Activated CD4-positive, alpha-beta T cell treated with anti-CD3 and anti-CD28 coated beads, Interleukin-2, amount 50 U/mL, for 4 hours (primary cell): ENCODE measurements around the gene DMPK.
"Not testable (repeated sequence)": the region's sequence is repeated elsewhere in the genome, so short reads cannot be mapped to it uniquely, and the experiment has no call there.

Experiments used
- DNase-seq, 2 experiments: peaks; one replicate each; pipeline ENCODE4 v3.0.0-alpha.2; 2020

Gene DMPK

DNA sequence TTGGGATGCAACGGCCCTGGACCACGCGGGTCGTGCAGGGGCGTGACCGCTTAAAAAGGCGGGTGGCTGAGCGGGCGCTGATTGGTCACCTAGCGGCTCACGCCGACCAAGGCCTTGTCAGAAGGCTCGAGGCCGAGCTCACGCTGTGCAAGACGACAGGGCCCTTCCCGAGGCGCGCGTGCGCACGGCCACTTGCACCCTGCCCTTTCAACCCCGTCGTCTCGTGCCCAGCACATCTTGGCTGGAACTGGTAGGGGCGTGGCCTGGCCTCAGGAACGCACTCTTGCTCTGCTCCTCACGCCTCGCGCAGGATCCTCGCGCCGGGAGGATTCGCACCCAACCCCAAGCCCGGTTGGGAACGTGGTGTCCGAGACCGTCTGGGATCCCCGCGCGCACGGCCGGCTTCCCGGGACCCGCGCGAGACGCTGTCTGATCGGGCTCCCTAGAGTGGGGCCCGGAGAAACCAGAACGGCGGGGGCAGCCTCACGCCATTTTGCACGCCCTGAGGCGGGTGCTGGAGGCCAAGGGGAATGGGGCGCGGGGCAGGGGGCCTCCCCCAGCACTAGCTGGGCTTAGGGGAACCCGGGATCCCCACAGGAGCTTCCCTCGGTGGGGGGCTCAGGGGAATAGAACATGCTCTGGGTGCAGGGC is 49.0 kb downstream of the DMPK start, which contains the start of gene MEIOSIN:
Gene MEIOSIN (plus strand): TSS at position 280 of the 651 bp plus-strand sequence. CDS start 1,938 bp downstream, outside the sequence.
- no peak for DNase-seq

DNA sequence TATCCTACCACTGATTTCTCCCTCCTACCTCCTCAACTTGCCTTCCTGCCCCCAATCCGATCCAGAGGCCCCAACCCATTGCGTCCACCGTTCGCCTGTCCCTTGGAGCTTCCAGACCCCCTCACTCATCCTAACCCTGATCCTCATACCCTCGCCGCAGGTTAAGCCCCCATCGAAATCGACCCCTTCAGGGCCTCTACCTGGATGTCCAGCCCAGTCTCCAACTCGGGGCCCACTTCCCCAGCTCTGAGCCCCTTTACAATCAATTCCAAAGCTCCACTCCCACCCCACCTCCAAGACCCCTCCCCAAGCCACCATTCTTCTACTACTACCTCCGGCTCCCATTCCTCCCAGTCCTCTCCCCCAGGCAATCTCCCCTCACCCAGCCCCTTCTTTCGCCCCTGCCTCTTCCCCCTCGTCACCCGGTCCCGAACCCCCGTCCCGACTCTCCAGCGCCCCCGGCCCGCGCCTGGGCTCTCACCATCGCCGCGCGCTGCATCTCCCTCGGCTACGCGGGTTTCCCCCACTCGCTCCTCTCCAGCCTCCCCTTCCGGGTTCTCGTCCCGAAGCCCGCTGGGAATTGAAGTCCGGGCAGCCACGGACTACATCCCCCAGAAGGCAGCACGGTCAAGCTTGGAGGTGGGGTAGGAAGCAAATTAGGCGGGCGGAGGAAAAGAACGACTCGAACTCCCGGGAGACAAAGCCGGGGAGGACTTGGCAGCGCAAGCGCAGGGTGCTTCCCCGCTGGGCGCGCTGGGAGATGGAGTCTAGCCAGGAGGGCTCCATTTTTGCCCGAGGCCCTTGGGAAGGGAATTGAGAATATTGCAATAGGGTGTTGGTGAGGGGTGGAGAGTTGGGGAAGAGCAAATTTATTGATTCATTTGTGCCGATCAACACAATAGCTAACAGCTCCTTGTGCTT is 51.7 kb downstream of the DMPK start, which contains the start of gene FBXO46:
Gene FBXO46 (minus strand): TSS at position 529 of the 921 bp plus-strand sequence. CDS start 17,401 bp downstream, outside the sequence.
- DNase-seq, result peak; percentile 92 to 94

DNA sequence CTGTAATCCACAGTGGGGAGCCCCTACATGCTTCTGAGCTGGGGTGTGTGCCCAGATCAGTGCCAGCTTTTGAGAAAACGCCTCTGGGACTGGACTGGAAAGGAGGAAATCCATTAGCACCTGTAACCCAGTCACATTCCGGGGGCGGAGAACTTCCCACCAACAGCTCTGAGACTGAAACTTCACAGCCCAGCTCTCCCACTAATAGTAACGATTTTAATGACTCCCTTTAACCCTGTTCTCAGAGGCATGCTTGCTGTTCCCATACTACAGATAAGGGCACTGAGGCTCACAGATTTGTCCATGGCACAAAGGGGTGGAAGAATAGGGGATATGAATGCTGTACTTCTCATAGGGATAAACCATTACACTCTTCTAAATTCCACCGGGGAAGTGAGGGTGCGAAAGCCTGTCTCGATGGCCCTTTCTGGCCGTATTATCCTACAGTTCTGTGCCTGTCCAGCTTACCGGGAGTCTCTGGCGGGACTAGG is 52.4 kb downstream of the DMPK start:
- no peak for DNase-seq

GRCh38 chr19:45728683-45729082 is 53.6 kb downstream of the DMPK start:
- not testable (repeated sequence) for DNase-seq

DNA sequence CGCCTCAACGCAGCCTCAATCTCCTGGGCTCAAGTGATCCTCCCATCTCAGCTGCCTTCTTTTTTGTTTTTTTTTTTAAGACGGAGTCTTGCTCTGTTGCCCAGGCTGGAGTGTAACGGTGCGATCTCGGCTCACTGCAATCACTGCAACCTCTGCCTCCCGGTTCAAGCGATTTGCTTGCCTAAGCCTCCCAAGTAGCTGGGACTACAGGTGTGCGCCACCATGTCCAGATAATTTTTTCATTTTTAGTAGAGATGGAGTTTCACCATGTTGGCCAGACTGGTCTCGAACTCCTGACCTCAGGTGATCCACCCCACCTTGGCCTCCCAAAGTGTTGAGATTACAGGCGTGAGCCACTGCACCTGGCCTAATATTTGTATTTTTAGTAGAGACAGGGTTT is 62.2 kb downstream of the DMPK start:
- not testable (repeated sequence) for DNase-seq
